ENCODE results near the gene PITHD1. TPM values are rescaled to one million over a fixed set of nuclear protein-coding genes. Genes with fewer than 3 reads are reported as not detected.

Gene PITHD1
- total RNA-seq, 2 donors from 2014 or later, result 42.9 to 57.0 TPM

DNA sequence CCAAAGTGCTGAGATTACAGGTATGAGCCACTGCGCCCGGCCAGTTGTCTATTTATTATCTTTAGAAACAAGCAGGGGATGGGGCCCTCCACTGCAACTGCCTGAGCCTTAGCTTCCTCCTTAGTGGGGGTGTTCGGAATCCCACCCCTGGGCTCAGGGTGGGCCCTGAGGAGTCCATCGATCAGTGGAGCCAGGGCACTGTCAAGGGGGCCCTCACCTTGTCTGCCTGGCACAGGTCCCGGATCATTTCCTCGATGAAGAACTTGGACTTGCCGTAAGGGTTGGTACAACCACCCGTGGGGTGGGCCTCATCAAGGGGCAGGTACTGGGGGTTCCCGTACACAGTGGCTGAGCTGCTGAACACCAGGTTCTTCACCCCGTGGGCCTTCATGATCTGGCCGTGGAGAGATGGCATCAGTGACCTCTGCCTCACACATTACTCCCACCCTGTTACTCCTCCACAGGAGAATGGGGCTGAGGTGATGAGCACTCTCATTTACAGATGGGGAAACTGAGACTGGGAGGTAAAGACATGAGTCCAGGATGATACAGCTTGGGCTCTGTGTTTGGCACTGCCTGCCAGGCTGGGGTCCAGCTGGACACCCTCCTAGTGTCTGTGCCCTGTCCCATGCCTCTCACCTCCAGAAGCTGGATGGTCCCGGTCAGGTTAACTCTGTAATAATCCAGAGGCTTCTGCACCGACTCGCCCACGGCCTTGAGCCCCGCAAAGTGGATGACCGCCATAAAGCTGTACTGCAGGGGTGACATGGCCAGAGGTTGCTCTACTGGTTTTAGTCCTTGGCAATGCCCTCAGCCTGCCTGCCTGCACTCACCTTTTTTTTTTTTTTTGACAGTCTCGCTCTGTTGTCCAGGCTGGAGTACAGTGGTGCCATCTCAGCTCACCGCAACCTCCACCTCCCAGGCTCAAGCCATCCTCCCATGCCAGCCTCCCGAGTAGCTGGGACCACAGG, 19.5 kb downstream of the PITHD1 start:
- TF ChIP-seq CTCF (IDR thresholded peaks at IDR 0.05), result no peak
- no peak for ATAC-seq (ENCODE audit: insufficient number of reproducible peaks, low FRiP score, low read depth)
- no peak for DNase-seq (ENCODE audit: low spot score)
- peaks cover 15% of the 10 kb centered on the region for H3K36me3 ChIP-seq
- peaks cover 3 to 33% of the 10 kb centered on the region in 2 donors for H3K4me1 ChIP-seq (ENCODE audit: control insufficient read depth in 1 of 2, low read depth in 2 of 2)
- H3K27me3 ChIP-seq (replicated peaks; ENCODE audit: insufficient read depth), result no peaks in the 10 kb centered on the region
- H3K4me3 ChIP-seq, result no peak overlapping the region
- H3K27ac ChIP-seq, result no peak overlapping the region
- H3K9me3 ChIP-seq, result no peaks in the 10 kb centered on the region

- Histone ChIP-seq H3K9me3 (no peaks in the 10 kb centered on the region), H3K4me3 (no peak overlapping the region), H3K4me1 (ENCODE audit: control insufficient read depth in 1 of 2, low read depth in 2 of 2) (peaks cover 3 to 23% of the 10 kb centered on the region in 2 donors), H3K36me3 (peaks cover 11% of the 10 kb centered on the region), H3K27ac (no peak overlapping the region), H3K27me3 (replicated peaks; ENCODE audit: insufficient read depth) (no peaks in the 10 kb centered on the region)
- no peak for DNase-seq (ENCODE audit: low spot score)
- no peak for ATAC-seq (ENCODE audit: insufficient number of reproducible peaks, low FRiP score, low read depth)
- no peak for TF ChIP-seq CTCF (IDR thresholded peaks at IDR 0.05)
Observed at GRCh38 chr1:23798662-23799142, 20.5 kb downstream of the PITHD1 start.

DNA sequence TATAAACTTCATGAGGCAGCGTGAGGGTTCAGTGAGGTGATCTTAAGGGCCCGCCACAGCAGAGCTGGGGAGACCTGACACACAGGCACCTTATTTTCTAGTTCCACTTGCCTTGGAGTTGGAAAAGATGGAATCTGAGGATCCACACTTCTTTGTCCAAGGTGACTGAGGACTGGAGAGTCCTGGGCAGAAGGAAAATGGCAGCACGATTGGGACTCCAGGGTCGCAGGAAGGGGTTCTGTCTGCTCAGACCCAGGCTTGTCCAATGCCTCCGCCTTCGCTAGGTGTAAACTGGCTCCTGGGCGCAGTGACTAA, 21.0 kb downstream of the PITHD1 start:
- peaks cover 3 to 23% of the 10 kb centered on the region in 2 donors for H3K4me1 ChIP-seq (ENCODE audit: control insufficient read depth in 1 of 2, low read depth in 2 of 2)
- peaks cover 10% of the 10 kb centered on the region for H3K36me3 ChIP-seq
- H3K27me3 ChIP-seq (replicated peaks; ENCODE audit: insufficient read depth), result no peaks in the 10 kb centered on the region
- no peaks in the 10 kb centered on the region for H3K9me3 ChIP-seq
- peak overlapping the region; percentile 98 for H3K4me3 ChIP-seq
- no peak for ATAC-seq (ENCODE audit: insufficient number of reproducible peaks, low FRiP score, low read depth)
- no peak for TF ChIP-seq CTCF (IDR thresholded peaks at IDR 0.05)
- DNase-seq (ENCODE audit: low spot score), result no peak
- H3K27ac ChIP-seq, result no peak overlapping the region

DNA sequence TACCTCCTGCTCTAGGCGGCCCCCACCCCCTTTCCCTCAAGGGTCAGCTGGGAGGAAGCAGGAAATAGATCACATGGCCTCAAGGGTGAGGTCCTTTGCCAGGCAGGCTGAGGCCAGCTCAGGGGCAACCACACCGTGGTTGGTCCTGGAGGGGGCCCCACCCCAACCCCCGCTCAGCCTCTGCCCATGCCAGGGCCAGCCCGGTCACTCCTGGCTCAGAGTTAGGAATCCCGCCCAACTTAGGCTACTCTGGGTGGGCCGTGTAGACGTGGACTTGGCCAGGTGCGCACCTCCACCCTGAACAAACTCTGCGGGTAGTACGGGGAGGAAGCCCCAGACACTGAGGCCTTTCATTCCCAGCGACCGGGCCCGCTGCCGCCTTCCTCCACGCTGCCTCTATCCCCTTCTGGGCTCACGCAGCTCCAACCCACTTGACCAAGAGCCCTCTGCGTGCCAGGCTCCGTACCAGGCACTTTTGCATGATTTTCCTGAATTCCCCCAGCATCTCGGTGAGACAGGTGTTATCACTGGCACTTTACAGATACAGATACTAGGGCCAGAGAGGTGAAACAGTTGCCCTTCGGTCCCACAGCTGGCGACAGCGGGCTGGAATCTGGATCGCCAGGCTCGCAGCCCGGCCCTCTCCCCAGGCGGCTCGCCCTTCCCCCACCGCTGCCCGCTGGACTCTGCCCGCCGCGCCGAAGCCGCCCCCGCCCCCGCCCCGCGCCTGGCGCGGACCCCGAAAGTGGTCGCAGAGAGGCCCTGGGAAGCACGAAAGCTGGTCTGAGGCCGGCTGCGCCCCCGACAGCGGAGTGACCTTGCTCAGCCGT, 21.6 kb downstream of the PITHD1 start:
- peaks cover 3 to 23% of the 10 kb centered on the region in 2 donors for H3K4me1 ChIP-seq (ENCODE audit: control insufficient read depth in 1 of 2, low read depth in 2 of 2)
- no peaks in the 10 kb centered on the region for H3K27me3 ChIP-seq (replicated peaks; ENCODE audit: insufficient read depth)
- ATAC-seq (ENCODE audit: insufficient number of reproducible peaks, low FRiP score, low read depth), result peak; percentile 7
- H3K9me3 ChIP-seq, result no peaks in the 10 kb centered on the region
- peaks cover 8% of the 10 kb centered on the region for H3K36me3 ChIP-seq
- peak overlapping the region; percentile 85 to 93 for H3K27ac ChIP-seq
- no peak for DNase-seq (ENCODE audit: low spot score)
- TF ChIP-seq CTCF (IDR thresholded peaks at IDR 0.05), result no peak
- peak overlapping the region; percentile 98 for H3K4me3 ChIP-seq

All from thoracic aorta (tissue), 2 donors.